DND-41 (cell line): ENCODE measurements around the gene PACRG.

Experiments used
- ATAC-seq: fragments of 200-7000 bp; cut with Tn5 transposase; 3 replicates; pipeline ENCODE4 v1.9.1; 2021; ENCODE audit warnings: low read depth; ENCODE audit not compliant: insufficient read depth
- DNase-seq: peaks from one replicate; pipeline ENCODE4 v3.0.0-alpha.2; 2020
- H2AFZ ChIP-seq: 2 replicates; pipeline ENCODE4 v1.6.0; 2012; ENCODE audit warnings: low read depth, low read length
- H3K27ac ChIP-seq: 2 replicates; pipeline ENCODE4 v1.5.1; 2012; ENCODE audit warnings: low read length, inconsistent platforms
- H3K27me3 ChIP-seq: fragments of 200-600 bp; sonication (generic); 2 replicates; pipeline ENCODE4 v1.6.0; 2012; ENCODE audit warnings: low read length, mild to moderate bottlenecking, inconsistent platforms; ENCODE audit not compliant: insufficient read depth, poor library complexity
- H3K36me3 ChIP-seq: 2 replicates; pipeline ENCODE4 v1.5.1; 2012; ENCODE audit warnings: low read length, inconsistent platforms; ENCODE audit not compliant: insufficient read depth
- H3K4me1 ChIP-seq: 2 replicates; pipeline ENCODE4 v1.5.1; 2012; ENCODE audit warnings: mild to moderate bottlenecking, low read length; ENCODE audit not compliant: insufficient read depth
- H3K4me2 ChIP-seq: 2 replicates; pipeline ENCODE4 v1.6.0; 2012; ENCODE audit warnings: mild to moderate bottlenecking, moderate library complexity, low read length, inconsistent platforms; ENCODE audit not compliant: insufficient read depth
- H3K4me3 ChIP-seq, 2 experiments: fragments of 200-600 bp in 1 of 2; shearing (Covaris generic) in 1 of 2; 2 replicates each; pipeline ENCODE4 v1.5.1; 2012 to 2016; ENCODE audit warnings: inconsistent platforms in 2 of 2, low read length in 2 of 2, mild to moderate bottlenecking in 2 of 2, low read depth in 1 of 2, moderate library complexity in 1 of 2
- H3K79me2 ChIP-seq: 2 replicates; pipeline ENCODE4 v1.6.0; 2012; ENCODE audit warnings: low read length, inconsistent platforms; ENCODE audit not compliant: insufficient read depth
- H3K9ac ChIP-seq: 2 replicates; pipeline ENCODE4 v1.6.0; 2012; ENCODE audit warnings: low read depth, mild to moderate bottlenecking, inconsistent platforms, low read length, moderate library complexity
- H3K9me3 ChIP-seq: 2 replicates; pipeline ENCODE4 v1.5.1; 2012; ENCODE audit warnings: low read length, moderate library complexity, mild to moderate bottlenecking, inconsistent platforms; ENCODE audit not compliant: insufficient read depth, severe bottlenecking
- H4K20me1 ChIP-seq: 2 replicates; pipeline ENCODE4 v1.6.0; 2012; ENCODE audit warnings: low read length; ENCODE audit not compliant: insufficient read depth
- CTCF ChIP-seq: IDR thresholded peaks from 2 replicates; pipeline ENCODE4 v1.5.1; 2012; ENCODE audit warnings: borderline replicate concordance, low read length, moderate library complexity, mild to moderate bottlenecking; ENCODE audit not compliant: poor library complexity, severe bottlenecking; ENCODE audit errors: extremely low read depth
- EZH2 ChIP-seq: IDR thresholded peaks from 3 replicates; pipeline ENCODE4 v1.6.1; 2012; ENCODE audit warnings: borderline replicate concordance, low read depth, mild to moderate bottlenecking, moderate library complexity, low read length, inconsistent platforms; ENCODE audit not compliant: severe bottlenecking

The PACRG gene

GRCh38 chr6:163121270-163121669, 393.5 kb downstream of the PACRG start:
- no peak for ATAC-seq
- no peak overlapping the region for H2AFZ ChIP-seq

GRCh38 chr6:163122365-163122764, 394.6 kb downstream of the PACRG start:
- H3K79me2 ChIP-seq, result no peaks in the 10 kb centered on the region
- H3K36me3 ChIP-seq, result no peaks in the 10 kb centered on the region
- no peak for DNase-seq
- no peak overlapping the region for H3K4me3 ChIP-seq
- H3K4me1 ChIP-seq, result no peaks in the 10 kb centered on the region
- no peak overlapping the region for H3K9ac ChIP-seq
- peaks cover 2% of the 10 kb centered on the region for H3K9me3 ChIP-seq
- TF ChIP-seq CTCF, result no peak
- TF ChIP-seq EZH2, result no peak
- no peaks in the 10 kb centered on the region for H4K20me1 ChIP-seq
- no peak overlapping the region for H3K4me2 ChIP-seq
- H2AFZ ChIP-seq, result no peak overlapping the region
- no peaks in the 10 kb centered on the region for H3K27me3 ChIP-seq
- no peak overlapping the region for H3K27ac ChIP-seq
- ATAC-seq, result no peak

More at GRCh38 chr6:163121270-163121669, 393.5 kb downstream of the PACRG start:
- H3K4me2 ChIP-seq, result no peak overlapping the region
- H3K4me1 ChIP-seq, result no peaks in the 10 kb centered on the region
- peaks cover 2% of the 10 kb centered on the region for H3K9me3 ChIP-seq
- H3K79me2 ChIP-seq, result no peaks in the 10 kb centered on the region
- H3K27ac ChIP-seq, result no peak overlapping the region
- H3K36me3 ChIP-seq, result no peaks in the 10 kb centered on the region
- no peak for DNase-seq
- TF ChIP-seq CTCF, result no peak
- TF ChIP-seq EZH2, result no peak
- no peak overlapping the region for H3K9ac ChIP-seq
- H3K4me3 ChIP-seq, result no peak overlapping the region
- H4K20me1 ChIP-seq, result no peaks in the 10 kb centered on the region
- no peaks in the 10 kb centered on the region for H3K27me3 ChIP-seq

DNA sequence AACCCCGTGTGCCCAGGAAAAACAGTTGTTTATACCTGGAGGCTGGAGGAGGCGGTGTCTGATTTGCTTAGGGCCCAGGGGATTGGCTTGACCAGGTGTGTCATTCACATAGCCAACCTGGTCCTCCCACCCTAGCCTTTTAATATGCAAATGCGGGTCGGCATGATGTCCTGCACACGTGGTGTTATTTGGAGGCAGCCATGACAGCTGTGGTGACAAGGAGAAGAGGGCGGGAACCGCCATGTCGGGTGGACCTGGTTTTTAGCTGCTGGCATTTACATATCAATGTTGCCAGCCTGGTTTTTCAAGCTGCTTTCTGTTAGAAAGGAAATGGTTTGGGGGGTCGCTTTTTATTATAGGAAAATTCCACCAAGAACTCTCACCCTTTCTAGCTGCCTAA, 395.3 kb downstream of the PACRG start:
- DNase-seq (no peak), ATAC-seq (no peak)
- TF ChIP-seq EZH2 (no peak), CTCF (no peak)
- no peak overlapping the region for H3K4me2 ChIP-seq
- H3K79me2 ChIP-seq, result no peaks in the 10 kb centered on the region
- no peak overlapping the region for H2AFZ ChIP-seq
- H3K4me3 ChIP-seq, result no peak overlapping the region
- no peaks in the 10 kb centered on the region for H4K20me1 ChIP-seq
- peaks cover 2% of the 10 kb centered on the region for H3K9me3 ChIP-seq
- no peaks in the 10 kb centered on the region for H3K27me3 ChIP-seq
- H3K4me1 ChIP-seq, result no peaks in the 10 kb centered on the region
- no peak overlapping the region for H3K27ac ChIP-seq
- no peaks in the 10 kb centered on the region for H3K36me3 ChIP-seq
- no peak overlapping the region for H3K9ac ChIP-seq

- Histone ChIP-seq H3K27ac (no peak overlapping the region), H3K36me3 (no peaks in the 10 kb centered on the region), H3K27me3 (no peaks in the 10 kb centered on the region), H3K4me2 (no peak overlapping the region), H3K4me3 (no peak overlapping the region), H3K4me1 (no peaks in the 10 kb centered on the region), H2AFZ (no peak overlapping the region), H3K79me2 (no peaks in the 10 kb centered on the region), H3K9ac (no peak overlapping the region), H3K9me3 (peaks cover 2% of the 10 kb centered on the region), H4K20me1 (no peaks in the 10 kb centered on the region)
- ATAC-seq (no peak), DNase-seq (no peak)
- TF ChIP-seq EZH2 (no peak), CTCF (no peak)
Observed at GRCh38 chr6:163126741-163127140, 399.0 kb downstream of the PACRG start.
